HG02678 (cell line): ENCODE measurements around the gene SPDEF.

Source experiments
- ATAC-seq: cut with Tn5 transposase; IDR thresholded peaks from one replicate; pipeline ENCODE4 v1.9.1; 2021; ENCODE audit warnings: mild to moderate bottlenecking, moderate library complexity; ENCODE audit not compliant: unreplicated experiment

Gene SPDEF

DNA sequence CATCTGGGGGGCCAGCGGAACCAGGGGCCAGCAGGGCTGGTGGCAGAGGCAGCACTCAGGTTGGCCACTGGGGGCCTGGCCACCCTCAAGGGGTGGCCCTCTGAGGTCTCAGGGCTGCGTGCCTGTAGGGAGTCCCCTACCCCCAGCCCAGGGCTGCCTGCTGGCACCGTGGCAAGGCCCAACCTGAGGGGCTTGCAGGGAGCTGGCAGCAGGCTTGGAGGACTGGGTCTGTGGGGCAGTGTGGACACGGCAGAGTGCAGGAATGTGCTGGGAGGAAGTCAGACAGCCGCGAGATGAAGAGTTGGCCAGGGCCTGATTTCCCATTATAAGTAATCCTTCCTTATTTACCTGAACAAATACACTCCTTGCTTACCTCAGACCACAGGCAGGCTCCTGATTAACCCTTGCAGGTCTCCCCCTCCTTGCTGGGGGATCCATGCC, at the start of gene SPDEF:
TSS of gene SPDEF (minus strand) at position 299 of the 441 bp plus-strand sequence. CDS start 11,874 bp downstream, outside the sequence.
- no peak for ATAC-seq

DNA sequence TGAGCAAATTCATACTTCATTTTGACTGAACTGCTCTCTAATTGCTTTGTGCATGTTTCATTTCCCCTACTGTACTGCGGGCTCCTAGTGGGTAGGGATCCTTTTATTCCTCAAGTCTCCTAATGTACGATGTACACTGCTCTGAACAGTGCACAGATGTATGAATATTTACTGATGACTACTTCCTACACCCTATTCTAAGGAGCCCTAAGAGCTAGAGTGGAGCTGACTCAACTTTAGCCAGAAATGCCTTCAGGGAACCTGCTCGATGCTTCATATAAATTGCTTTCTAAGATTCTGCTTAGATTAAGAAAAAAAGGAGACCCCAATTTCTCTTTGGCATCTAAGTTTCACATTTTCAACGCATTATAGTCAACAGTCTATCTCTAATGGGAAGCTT, 47.6 kb upstream of the SPDEF start:
- ATAC-seq = no peak

DNA sequence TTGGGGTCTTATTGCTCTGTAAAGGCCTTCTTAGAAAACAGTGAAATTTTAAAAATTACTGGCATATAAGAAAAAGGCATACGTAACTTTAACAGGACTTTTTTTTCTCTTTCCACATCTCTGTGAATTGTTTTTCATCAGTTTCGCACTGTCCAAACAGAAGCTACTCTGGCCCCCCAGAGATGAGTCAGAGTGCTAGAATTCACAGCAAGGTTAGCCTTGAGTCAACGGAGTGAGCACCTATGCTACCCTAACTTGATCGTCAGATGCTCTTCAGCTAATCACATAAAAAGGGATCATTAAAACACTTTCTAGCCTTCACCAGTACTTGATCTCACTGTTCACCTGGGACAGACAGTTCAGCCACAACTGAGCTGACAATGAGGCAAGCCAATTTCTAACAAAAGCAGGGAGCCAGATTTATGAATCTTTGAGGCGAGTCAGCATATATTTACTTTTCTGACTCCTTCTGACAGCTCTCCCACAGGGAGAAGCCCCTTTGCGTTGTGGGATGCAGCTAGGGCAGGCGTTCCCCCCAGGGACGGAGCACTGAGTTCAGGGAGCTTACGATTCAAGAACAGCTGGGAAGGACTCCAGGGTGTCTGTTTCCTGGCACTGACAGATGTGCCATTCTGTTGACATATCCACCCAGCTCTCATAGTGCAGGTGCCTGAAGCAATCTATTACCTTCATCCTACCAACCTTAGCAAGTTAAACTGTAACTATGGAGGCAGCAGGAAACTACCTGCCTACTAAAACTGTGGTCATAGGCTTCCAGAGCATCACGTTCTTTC, 46.4 kb upstream of the SPDEF start:
- ATAC-seq = no peak

GRCh38 chr6:34601706-34602105, 45.6 kb upstream of the SPDEF start:
- ATAC-seq = no peak

DNA sequence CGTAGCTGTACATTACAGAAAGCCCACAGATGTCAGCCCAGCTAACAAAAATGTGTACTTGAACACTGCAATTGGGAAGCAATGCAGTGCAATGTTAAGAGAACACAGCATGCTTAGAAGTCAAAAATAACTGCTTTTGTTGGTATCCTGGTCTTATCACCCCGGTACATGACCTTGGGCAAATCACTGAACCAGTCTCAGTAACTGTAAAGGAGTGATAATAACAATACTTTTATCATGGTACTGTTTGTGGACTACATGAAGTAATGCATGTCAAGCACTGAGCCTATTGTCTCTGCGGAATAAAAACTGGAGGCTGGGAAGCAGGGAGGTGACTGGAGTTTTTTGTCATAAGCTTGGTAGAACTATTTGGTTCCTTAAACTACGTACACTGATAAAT, 44.7 kb upstream of the SPDEF start:
- no peak for ATAC-seq

GRCh38 chr6:34600101-34600500, 44.0 kb upstream of the SPDEF start:
- ATAC-seq = no peak

DNA sequence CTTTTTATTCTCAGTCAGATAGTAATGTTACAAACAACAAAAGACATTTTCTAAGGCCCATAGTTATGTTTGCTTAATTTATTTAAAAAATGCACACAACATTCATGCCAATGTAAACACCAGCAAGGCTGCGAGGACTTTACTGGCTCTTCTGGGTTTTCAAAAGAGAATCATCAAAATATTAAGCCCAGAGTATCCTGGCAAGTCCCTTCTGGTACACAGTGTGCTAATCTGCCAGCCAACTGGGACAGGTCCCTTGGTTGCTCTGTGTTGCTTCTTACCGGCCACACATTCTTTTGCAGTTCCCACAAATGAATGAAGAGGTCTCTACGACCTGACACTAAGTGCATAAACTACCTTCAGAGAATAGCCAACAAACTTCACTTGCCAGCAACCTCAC, 42.6 kb upstream of the SPDEF start:
- no peak for ATAC-seq

GRCh38 chr6:34597605-34598353, 41.6 kb upstream of the SPDEF start:
- ATAC-seq = no peak

GRCh38 chr6:34596798-34597197, 40.7 kb upstream of the SPDEF start:
- ATAC-seq = no peak

GRCh38 chr6:34595332-34596184, 39.4 kb upstream of the SPDEF start:
- no peak for ATAC-seq

- ATAC-seq = no peak
Measured at GRCh38 chr6:34593701-34594100, 37.6 kb upstream of the SPDEF start.

DNA sequence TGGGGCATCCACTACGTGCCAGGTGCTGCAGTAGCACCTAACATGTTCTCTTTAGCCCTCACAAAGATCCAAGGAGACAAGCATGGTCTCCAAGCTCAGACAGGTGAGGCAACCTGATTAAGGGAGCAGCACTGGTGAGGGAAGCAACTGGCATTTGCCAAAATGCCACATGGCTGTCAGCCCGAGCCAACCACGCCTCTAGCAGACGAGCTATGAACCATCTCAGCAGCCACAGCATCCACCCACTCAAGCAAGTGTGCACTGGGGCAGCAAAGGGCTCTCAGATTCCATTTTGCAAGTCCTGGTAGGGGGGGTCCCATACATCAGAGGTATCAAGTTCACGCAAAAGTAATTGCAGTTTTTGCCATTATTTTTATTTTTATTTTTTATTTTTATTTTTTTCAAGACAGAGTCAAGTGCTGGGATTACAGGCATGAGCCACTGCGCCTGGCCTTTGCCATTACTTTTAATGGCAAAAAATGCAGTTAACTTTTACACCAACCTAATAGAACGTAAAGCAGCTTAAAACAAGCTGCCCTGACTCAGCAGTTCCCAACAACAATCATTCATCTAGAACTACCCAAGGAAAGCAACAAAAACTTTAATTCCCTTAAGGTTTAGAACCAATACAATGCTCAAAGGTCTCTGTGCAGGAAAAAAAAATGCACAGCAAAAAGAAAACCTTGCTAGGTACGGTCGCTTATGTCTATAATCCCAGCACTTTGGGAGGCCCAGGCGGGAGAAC, 36.3 kb upstream of the SPDEF start:
- no peak for ATAC-seq

GRCh38 chr6:34589691-34590090, 33.6 kb upstream of the SPDEF start:
- no peak for ATAC-seq

DNA sequence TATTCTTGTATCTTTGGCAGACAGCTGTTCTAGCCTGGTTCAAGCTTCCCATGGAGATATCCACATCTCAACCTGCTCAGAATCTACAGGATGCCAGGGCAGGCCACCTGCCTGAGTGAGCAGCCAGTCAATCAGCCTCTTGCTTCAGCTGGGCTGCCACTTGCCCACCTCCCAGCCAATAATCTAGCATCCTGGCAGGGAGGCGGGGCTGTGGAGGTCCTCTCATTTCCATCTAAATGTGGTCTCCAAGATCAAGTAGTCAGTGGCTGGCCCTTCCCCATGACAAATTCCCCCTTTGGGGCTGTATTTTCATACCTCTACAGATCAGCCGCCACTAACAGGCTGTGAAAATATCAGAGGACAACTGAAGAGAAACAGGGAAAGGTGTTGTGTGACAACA, 33.0 kb upstream of the SPDEF start:
- ATAC-seq = no peak

- no peak for ATAC-seq
Measured at GRCh38 chr6:34587851-34588250, 31.7 kb upstream of the SPDEF start.

DNA sequence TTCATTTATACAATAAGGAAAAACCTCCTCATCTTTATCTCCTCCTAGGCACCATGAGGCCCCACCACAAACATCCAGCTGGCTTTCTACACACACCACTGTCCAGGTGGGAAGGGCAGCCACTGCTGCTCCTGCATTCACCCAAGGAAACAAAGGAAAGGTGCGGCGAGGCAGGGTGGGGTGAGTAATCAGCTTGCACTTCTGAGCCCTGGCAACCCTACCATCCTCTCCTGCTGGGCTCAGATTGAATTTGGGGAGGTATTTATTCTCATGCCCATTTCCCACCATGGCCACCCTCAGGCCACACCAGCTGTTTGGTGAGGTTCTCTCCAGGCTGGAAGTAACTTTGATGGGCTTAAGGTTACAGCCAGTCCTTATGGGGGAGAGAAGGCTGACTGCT, 31.2 kb upstream of the SPDEF start:
- ATAC-seq = no peak

- ATAC-seq = no peak
Measured at GRCh38 chr6:34586327-34587040, 30.4 kb upstream of the SPDEF start.

DNA sequence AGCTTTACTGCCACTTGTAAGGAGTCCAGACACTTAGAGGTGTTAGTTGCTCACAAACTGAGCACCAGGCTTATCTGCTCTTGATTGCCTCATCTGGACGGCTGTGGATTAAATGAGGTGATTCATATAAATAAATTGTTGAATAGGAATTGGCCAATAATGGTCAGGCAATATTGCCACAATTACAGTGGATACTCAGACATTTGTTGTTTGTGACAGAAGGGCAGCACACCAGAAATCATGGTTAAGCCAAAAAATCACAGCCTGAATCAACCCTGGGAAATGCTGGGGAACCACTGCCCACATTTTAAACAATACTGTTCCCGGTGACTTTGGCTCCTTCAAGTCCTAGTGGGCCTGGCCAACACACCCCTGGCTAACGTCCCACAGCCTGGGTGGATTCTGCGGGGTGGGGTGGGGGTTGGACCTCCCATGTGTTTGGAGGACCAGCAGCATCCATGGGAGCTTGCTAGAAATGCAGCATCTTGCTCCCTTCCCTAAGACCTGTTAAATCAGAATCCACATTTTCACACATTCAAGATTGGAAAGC, 29.5 kb upstream of the SPDEF start:
- ATAC-seq = no peak

GRCh38 chr6:34585108-34585507, 29.0 kb upstream of the SPDEF start:
- ATAC-seq = no peak

DNA sequence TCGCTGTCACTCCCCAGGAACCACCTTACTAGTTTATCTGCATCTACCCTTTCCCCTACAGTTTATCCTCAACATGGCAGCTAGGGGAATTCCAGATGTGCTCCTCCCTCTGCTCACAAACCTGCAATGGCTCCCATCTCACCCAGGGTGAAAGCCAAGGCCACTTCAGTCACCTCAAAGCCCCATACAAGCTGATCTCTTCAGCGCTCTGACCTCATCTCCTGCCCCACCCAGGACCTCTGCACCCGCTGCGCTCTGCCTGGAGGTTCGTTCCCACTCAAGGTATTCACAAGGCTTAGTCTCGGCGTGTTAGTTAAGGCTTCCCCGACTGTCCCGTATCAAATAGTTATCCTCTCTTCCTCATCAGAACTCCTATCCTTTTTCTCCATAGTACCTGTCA, 28.6 kb upstream of the SPDEF start:
- no peak for ATAC-seq
